ENCODE data around the gene GLT1D1.

- TF ChIP-seq EGR1 (IDR thresholded peaks at IDR 0.05) (no peak), REST (IDR thresholded peaks at IDR 0.05; ENCODE audit: low read depth) (no peak), TCF12 (IDR thresholded peaks at IDR 0.05; ENCODE audit: low read depth) (no peak), YY1 (IDR thresholded peaks at IDR 0.05; ENCODE audit: low read depth) (no peak), NFIC (IDR thresholded peaks at IDR 0.05) (no peak), RAD21 (IDR thresholded peaks at IDR 0.05; ENCODE audit: low read depth) (no peak), CEBPB (IDR thresholded peaks at IDR 0.05) (no peak)
- TF ChIP-seq, protein P1, sequence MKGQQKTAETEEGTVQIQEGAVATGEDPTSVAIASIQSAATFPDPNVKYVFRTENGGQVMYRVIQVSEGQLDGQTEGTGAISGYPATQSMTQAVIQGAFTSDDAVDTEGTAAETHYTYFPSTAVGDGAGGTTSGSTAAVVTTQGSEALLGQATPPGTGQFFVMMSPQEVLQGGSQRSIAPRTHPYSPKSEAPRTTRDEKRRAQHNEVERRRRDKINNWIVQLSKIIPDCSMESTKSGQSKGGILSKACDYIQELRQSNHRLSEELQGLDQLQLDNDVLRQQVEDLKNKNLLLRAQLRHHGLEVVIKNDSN (IDR thresholded peaks at IDR 0.05): no peak
- TF ChIP-seq, protein P2, sequence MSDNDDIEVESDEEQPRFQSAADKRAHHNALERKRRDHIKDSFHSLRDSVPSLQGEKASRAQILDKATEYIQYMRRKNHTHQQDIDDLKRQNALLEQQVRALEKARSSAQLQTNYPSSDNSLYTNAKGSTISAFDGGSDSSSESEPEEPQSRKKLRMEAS (IDR thresholded peaks at IDR 0.05): no peak
Observed at GRCh38 chr12:129025055-129025454, 171.8 kb downstream of the GLT1D1 start.
